Keratinocyte (primary cell): ENCODE results near the gene KRTAP1-5. TPM values are rescaled to one million over a fixed set of nuclear protein-coding genes. Genes with fewer than 3 reads are reported as not detected.
A peak's percentile ranks its signal among the peaks of the same experiment; 100 is the strongest.
"Not testable (repeated sequence)": the region's sequence is repeated elsewhere in the genome, so short reads cannot be mapped to it uniquely, and the experiment has no call there.

Experiments used
- DNase-seq: peaks from one replicate; pipeline ENCODE4 v3.0.0-alpha.2; 2011; ENCODE audit warnings: low read depth, missing footprints, low spot score
- FAIRE-seq: peaks from 2 replicates; lab custom pipeline; 2011; peaks lifted over from hg19 to GRCh38; lab: Jason Lieb, UNC
- H2AFZ ChIP-seq: 2 replicates; pipeline ENCODE4 v1.6.0; 2012; ENCODE audit warnings: low read length, control low read depth, inconsistent platforms; ENCODE audit not compliant: control insufficient read depth
- H3K27ac ChIP-seq: 2 replicates; pipeline ENCODE4 v1.5.1; 2011; ENCODE audit warnings: low read length; ENCODE audit not compliant: control insufficient read depth, insufficient read depth
- H3K27me3 ChIP-seq: 3 replicates; pipeline ENCODE4 v1.6.0; 2011; ENCODE audit warnings: low read length; ENCODE audit not compliant: control insufficient read depth, insufficient read depth; ENCODE audit errors: extremely low read depth
- H3K36me3 ChIP-seq, 2 experiments: 2 replicates in 1 of 2; 3 replicates in 1 of 2; pipeline ENCODE4 v1.5.1; 2011; ENCODE audit warnings: low read length in 2 of 2, mild to moderate bottlenecking in 1 of 2; ENCODE audit not compliant: control insufficient read depth in 2 of 2, insufficient read depth in 2 of 2; ENCODE audit errors: extremely low read depth in 1 of 2
- H3K4me1 ChIP-seq: 3 replicates; pipeline ENCODE4 v1.5.1; 2011; ENCODE audit warnings: low read length; ENCODE audit not compliant: control insufficient read depth, insufficient read depth; ENCODE audit errors: extremely low read depth
- H3K4me2 ChIP-seq: 3 replicates; pipeline ENCODE4 v1.6.0; 2011; ENCODE audit warnings: low read depth, low read length; ENCODE audit not compliant: control insufficient read depth, insufficient read depth; ENCODE audit errors: extremely low read depth
- H3K4me3 ChIP-seq, 3 experiments: fragments of 200-600 bp in 1 of 3; sonication (generic) in 1 of 3; 2 replicates in 2 of 3; 3 replicates in 1 of 3; pipeline ENCODE4 v1.5.1; 2011 to 2016; ENCODE audit warnings: low read length in 3 of 3, mild to moderate bottlenecking in 3 of 3, control low read depth in 2 of 3, inconsistent platforms in 1 of 3, low read depth in 1 of 3, mixed read lengths in 1 of 3, mixed run types in 1 of 3, moderate library complexity in 1 of 3; ENCODE audit not compliant: control insufficient read depth in 2 of 3, insufficient read depth in 2 of 3; ENCODE audit errors: extremely low read depth in 1 of 3
- H3K79me2 ChIP-seq: 2 replicates; pipeline ENCODE4 v1.6.0; 2012; ENCODE audit warnings: low read length; ENCODE audit not compliant: control insufficient read depth, insufficient read depth
- H3K9ac ChIP-seq: 3 replicates; pipeline ENCODE4 v1.6.0; 2011; ENCODE audit warnings: low read length; ENCODE audit not compliant: control insufficient read depth, insufficient read depth; ENCODE audit errors: extremely low read depth
- H3K9me1 ChIP-seq: 3 replicates; pipeline ENCODE4 v1.6.0; 2011; ENCODE audit warnings: low read length; ENCODE audit not compliant: control insufficient read depth, insufficient read depth; ENCODE audit errors: extremely low read depth
- H3K9me3 ChIP-seq: 2 replicates; pipeline ENCODE4 v1.5.1; 2012; ENCODE audit warnings: low read depth, low read length; ENCODE audit not compliant: control insufficient read depth
- H4K20me1 ChIP-seq: 3 replicates; pipeline ENCODE4 v1.6.0; 2011; ENCODE audit warnings: low read length; ENCODE audit not compliant: control insufficient read depth, insufficient read depth; ENCODE audit errors: extremely low read depth
- CTCF ChIP-seq, 3 experiments: IDR thresholded peaks in 1 of 3; conservative IDR thresholded peaks in 1 of 3; optimal IDR thresholded peaks in 1 of 3; 2 replicates in 2 of 3; 3 replicates in 1 of 3; pipeline versions ENCODE3 to v1.5.1; 2011; ENCODE audit warnings: low read length in 3 of 3, mild to moderate bottlenecking in 3 of 3, moderate library complexity in 2 of 3, control low read depth in 1 of 3, inconsistent platforms in 1 of 3; ENCODE audit not compliant: insufficient read depth in 2 of 3; ENCODE audit errors: extremely low read depth in 1 of 3
- EZH2 ChIP-seq: IDR thresholded peaks from one replicate; pipeline ENCODE4 v1.6.1; 2012; ENCODE audit warnings: inconsistent platforms, mild to moderate bottlenecking, low read length, moderate library complexity
- dilution Hi-C: fragments of 300-500 bp; cut with MboI; formaldehyde crosslinking; loops from one replicate; pipeline ENCODE4 v1.7.0; 2020; ENCODE audit warnings: low sequenced_read_pairs; ENCODE audit not compliant: extremely low pct_ligation_motif_present
- polyA plus RNA-seq, 5 experiments: library from polyadenylated mRNA; depleted of rRNA in 3 of 5; stranded (reverse) in 3 of 5; stranded (forward) in 1 of 5; unstranded in 1 of 5; fragments of >200 nt; gene quantifications; 1 replicate in 1 of 5; 2 replicates in 3 of 5; 3 replicates in 1 of 5; pipeline versions ENCODE4 v1.2.1 to v1.2.3, GENCODE V29; 2011 to 2012; ENCODE audit warnings: missing spikeins in 2 of 5, low read depth in 1 of 5, low replicate concordance in 1 of 5

The KRTAP1-5 gene
- polyA plus RNA-seq, 1 donor (not counting 4 experiments of a cell fraction or from before 2014, with no cell fraction given), result 0.08 TPM

- H3K4me3 ChIP-seq, result no peak overlapping the region
- H4K20me1 ChIP-seq, result no peaks in the 10 kb centered on the region
- DNase-seq (no peak), FAIRE-seq (no peak)
- no peaks in the 10 kb centered on the region for H3K79me2 ChIP-seq
- H3K9me3 ChIP-seq, result no peaks in the 10 kb centered on the region
- H3K9me1 ChIP-seq, result no peaks in the 10 kb centered on the region
- H3K27ac ChIP-seq, result no peak overlapping the region
- TF ChIP-seq EZH2 (no peak), CTCF (optimal IDR thresholded peaks at IDR 0.05 in 1 of 3, IDR thresholded peaks at IDR 0.05 in 1 of 3, conservative IDR thresholded peaks at IDR 0.05 in 1 of 3; ENCODE audit: extremely low read depth in 1 of 3, insufficient read depth in 2 of 3, low read length in 3 of 3) (no peak)
- dilution Hi-C loops, result no loop called here
- H3K27me3 ChIP-seq, result no peaks in the 10 kb centered on the region
- H3K4me1 ChIP-seq, result no peaks in the 10 kb centered on the region
- H3K4me2 ChIP-seq, result no peak overlapping the region
- H2AFZ ChIP-seq, result no peak overlapping the region
- no peak overlapping the region for H3K9ac ChIP-seq
- H3K36me3 ChIP-seq, result no peaks in the 10 kb centered on the region
These were observed 15.9 kb upstream of the KRTAP1-5 start for GRCh38 chr17:41042953-41043352.

GRCh38 chr17:41040783-41041571, 14.0 kb upstream of the KRTAP1-5 start, which contains the start of gene KRTAP1-1:
TSS of gene KRTAP1-1 (minus strand) at chr17:41041450. CDS start at chr17:41041397, 53 bp downstream.
- H4K20me1 ChIP-seq, H3K4me3 ChIP-seq, H3K9me1 ChIP-seq, DNase-seq, H3K27me3 ChIP-seq, H3K9me3 ChIP-seq, H3K36me3 ChIP-seq, H3K4me1 ChIP-seq, H3K9ac ChIP-seq, H3K27ac ChIP-seq, H3K4me2 ChIP-seq, dilution Hi-C loops, H3K79me2 ChIP-seq: not testable (repeated sequence)
- peak; percentile 48 for FAIRE-seq
- H2AFZ ChIP-seq, result peak within 1 kb of the TSS; percentile 74
